ENCODE measurements around the gene RAI1. TPM values are rescaled to one million over a fixed set of nuclear protein-coding genes. Genes with fewer than 3 reads are reported as not detected.

The RAI1 gene
- total RNA-seq, 4 donors from 2014 or later, result 19.4 to 38.2 (median 35.3) TPM

- H3K4me3 ChIP-seq (ENCODE audit: low read depth, poor library complexity, severe bottlenecking), result no peak overlapping the region
- DNase-seq (ENCODE audit: low spot score in 2 of 2), result no peak
- intact Hi-C loops (cut with DNase I; ENCODE audit: low total_unique reads), result no loop called here
- TF ChIP-seq CTCF (IDR thresholded peaks at IDR 0.05) (no peak), POLR2A (IDR thresholded peaks at IDR 0.05) (no peak)
- 92 to 94% methylated on average over 3 of the region's 3 CpGs for WGBS, 2 donors
Observed at GRCh38 chr17:17748179-17748578, 66.9 kb downstream of the RAI1 start.

- WGBS, 2 donors, result 81 to 89% methylated on average over 8 of the region's 8 CpGs
- intact Hi-C loops (cut with DNase I; ENCODE audit: low total_unique reads), result no loop called here
- no peak overlapping the region for H3K4me3 ChIP-seq (ENCODE audit: low read depth, poor library complexity, severe bottlenecking)
- TF ChIP-seq CTCF (IDR thresholded peaks at IDR 0.05) (no peak), POLR2A (IDR thresholded peaks at IDR 0.05) (no peak)
- DNase-seq (ENCODE audit: low spot score in 2 of 2), result no peak
Observed at GRCh38 chr17:17748604-17749003, 67.3 kb downstream of the RAI1 start.

- no peak overlapping the region for H3K4me3 ChIP-seq (ENCODE audit: low read depth, poor library complexity, severe bottlenecking)
- intact Hi-C loops (cut with DNase I; ENCODE audit: low total_unique reads), result no loop called here
- TF ChIP-seq CTCF (IDR thresholded peaks at IDR 0.05) (no peak), POLR2A (IDR thresholded peaks at IDR 0.05) (no peak)
- no peak for DNase-seq (ENCODE audit: low spot score in 2 of 2)
- 66 to 83% methylated on average over 15 to 17 of the region's 17 CpGs for WGBS, 2 donors
Observed at GRCh38 chr17:17749025-17749772, 67.9 kb downstream of the RAI1 start.

- WGBS, 2 donors, result 33 to 48% methylated on average over 6 of the region's 6 CpGs
- no peak overlapping the region for H3K4me3 ChIP-seq (ENCODE audit: low read depth, poor library complexity, severe bottlenecking)
- DNase-seq (ENCODE audit: low spot score in 2 of 2), result no peak
- intact Hi-C loops (cut with DNase I; ENCODE audit: low total_unique reads), result no loop called here
- no peak for TF ChIP-seq CTCF (IDR thresholded peaks at IDR 0.05)
- TF ChIP-seq POLR2A (IDR thresholded peaks at IDR 0.05), result no peak
Observed at GRCh38 chr17:17749921-17750320, 68.7 kb downstream of the RAI1 start.

GRCh38 chr17:17750881-17751280 lies 69.6 kb downstream of the RAI1 start:
- no peak for DNase-seq (ENCODE audit: low spot score in 2 of 2)
- 42 to 49% methylated on average over 7 to 8 of the region's 8 CpGs for WGBS, 2 donors
- intact Hi-C loops (cut with DNase I; ENCODE audit: low total_unique reads), result no loop called here
- TF ChIP-seq CTCF (IDR thresholded peaks at IDR 0.05), result no peak
- no peak for TF ChIP-seq POLR2A (IDR thresholded peaks at IDR 0.05)
- no peak overlapping the region for H3K4me3 ChIP-seq (ENCODE audit: low read depth, poor library complexity, severe bottlenecking)

All from lower leg skin (tissue), 4 donors.